ENCODE measurements around the gene WDR70.

The WDR70 gene

DNA sequence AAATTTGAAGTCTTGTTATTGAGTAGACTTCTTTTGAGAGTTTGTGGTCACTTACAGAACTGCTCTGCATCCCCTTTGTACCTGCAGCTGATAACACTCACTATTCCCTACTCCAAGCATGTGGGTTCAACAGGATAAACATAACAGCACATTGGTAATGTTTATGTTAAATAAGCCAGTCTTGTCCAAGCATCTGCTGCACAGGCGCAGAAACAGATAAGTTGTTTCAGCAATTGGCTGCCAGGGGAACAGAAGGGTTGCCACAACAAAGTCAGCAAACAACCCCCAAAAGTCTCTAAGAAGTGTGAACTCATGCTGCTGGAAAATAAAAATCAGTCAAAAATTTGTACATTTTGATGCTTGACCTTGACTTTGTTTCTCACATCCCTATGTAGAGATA, 286.2 kb downstream of the WDR70 start:
- H3K79me2 ChIP-seq (ENCODE audit: insufficient read depth, low read length), result no peaks in the 10 kb centered on the region
- H4K20me1 ChIP-seq (ENCODE audit: insufficient read depth, low read length, poor library complexity, severe bottlenecking), result no peaks in the 10 kb centered on the region
- no peaks in the 10 kb centered on the region for H3K27me3 ChIP-seq (ENCODE audit: insufficient read depth, low read length, poor library complexity, severe bottlenecking)
- H3K4me2 ChIP-seq (ENCODE audit: low read depth, low read length, poor library complexity, severe bottlenecking), result no peak overlapping the region
- no peak overlapping the region for H2AFZ ChIP-seq (ENCODE audit: low read length)
- no peaks in the 10 kb centered on the region for H3K36me3 ChIP-seq (ENCODE audit: insufficient read depth, low read length)
- H3K4me3 ChIP-seq (ENCODE audit: low read length, poor library complexity, severe bottlenecking), result no peak overlapping the region
- no peak overlapping the region for H3K9ac ChIP-seq (ENCODE audit: low read depth, low read length, poor library complexity, severe bottlenecking)
- TF ChIP-seq EZH2phosphoT487 (IDR thresholded peaks at IDR 0.05; ENCODE audit: borderline replicate concordance), result no peak
- TF ChIP-seq, protein P1, sequence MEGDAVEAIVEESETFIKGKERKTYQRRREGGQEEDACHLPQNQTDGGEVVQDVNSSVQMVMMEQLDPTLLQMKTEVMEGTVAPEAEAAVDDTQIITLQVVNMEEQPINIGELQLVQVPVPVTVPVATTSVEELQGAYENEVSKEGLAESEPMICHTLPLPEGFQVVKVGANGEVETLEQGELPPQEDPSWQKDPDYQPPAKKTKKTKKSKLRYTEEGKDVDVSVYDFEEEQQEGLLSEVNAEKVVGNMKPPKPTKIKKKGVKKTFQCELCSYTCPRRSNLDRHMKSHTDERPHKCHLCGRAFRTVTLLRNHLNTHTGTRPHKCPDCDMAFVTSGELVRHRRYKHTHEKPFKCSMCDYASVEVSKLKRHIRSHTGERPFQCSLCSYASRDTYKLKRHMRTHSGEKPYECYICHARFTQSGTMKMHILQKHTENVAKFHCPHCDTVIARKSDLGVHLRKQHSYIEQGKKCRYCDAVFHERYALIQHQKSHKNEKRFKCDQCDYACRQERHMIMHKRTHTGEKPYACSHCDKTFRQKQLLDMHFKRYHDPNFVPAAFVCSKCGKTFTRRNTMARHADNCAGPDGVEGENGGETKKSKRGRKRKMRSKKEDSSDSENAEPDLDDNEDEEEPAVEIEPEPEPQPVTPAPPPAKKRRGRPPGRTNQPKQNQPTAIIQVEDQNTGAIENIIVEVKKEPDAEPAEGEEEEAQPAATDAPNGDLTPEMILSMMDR (conservative IDR thresholded peaks at IDR 0.05; ENCODE audit: low read length), result no peak
- no peaks in the 10 kb centered on the region for H3K9me3 ChIP-seq (ENCODE audit: insufficient read depth, low read depth, low read length)
- H3K9me2 ChIP-seq (replicated peaks; ENCODE audit: low read depth, low read length), result no peaks in the 10 kb centered on the region
- no peaks in the 10 kb centered on the region for H3F3A ChIP-seq (ENCODE audit: low read depth)
- H3K4me1 ChIP-seq (ENCODE audit: insufficient read depth, low read length, poor library complexity, severe bottlenecking), result no peaks in the 10 kb centered on the region

DNA sequence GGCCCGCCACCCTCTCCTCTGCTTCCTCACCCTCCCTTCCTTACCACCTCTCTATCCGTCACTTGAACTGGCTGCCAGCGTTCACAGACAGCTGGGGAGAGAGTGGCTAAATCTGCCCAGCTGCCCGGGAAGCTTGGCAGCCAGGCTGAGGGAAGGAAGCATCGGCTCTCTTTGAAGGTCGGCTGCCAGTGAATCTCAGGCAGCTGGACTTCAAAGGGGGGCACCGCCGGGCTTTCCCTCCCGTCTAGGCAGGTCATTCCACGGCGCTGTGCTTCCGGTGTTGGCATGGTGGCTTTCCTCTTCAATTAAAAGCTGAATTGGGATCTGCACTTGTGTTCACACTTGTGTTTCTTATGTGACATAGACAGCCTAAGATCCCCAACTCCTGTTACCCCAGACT, 286.8 kb downstream of the WDR70 start:
- no peak overlapping the region for H2AFZ ChIP-seq (ENCODE audit: low read length)
- H3F3A ChIP-seq (ENCODE audit: low read depth), result no peaks in the 10 kb centered on the region
- no peaks in the 10 kb centered on the region for H3K9me2 ChIP-seq (replicated peaks; ENCODE audit: low read depth, low read length)
- no peak overlapping the region for H3K4me3 ChIP-seq (ENCODE audit: low read length, poor library complexity, severe bottlenecking)
- H3K27me3 ChIP-seq (ENCODE audit: insufficient read depth, low read length, poor library complexity, severe bottlenecking), result no peaks in the 10 kb centered on the region
- TF ChIP-seq, protein P1 (conservative IDR thresholded peaks at IDR 0.05; ENCODE audit: low read length), result no peak
- TF ChIP-seq EZH2phosphoT487 (IDR thresholded peaks at IDR 0.05; ENCODE audit: borderline replicate concordance), result no peak
- H3K9ac ChIP-seq (ENCODE audit: low read depth, low read length, poor library complexity, severe bottlenecking), result no peak overlapping the region
- no peak overlapping the region for H3K4me2 ChIP-seq (ENCODE audit: low read depth, low read length, poor library complexity, severe bottlenecking)
- no peaks in the 10 kb centered on the region for H4K20me1 ChIP-seq (ENCODE audit: insufficient read depth, low read length, poor library complexity, severe bottlenecking)
- H3K36me3 ChIP-seq (ENCODE audit: insufficient read depth, low read length), result no peaks in the 10 kb centered on the region
- no peaks in the 10 kb centered on the region for H3K4me1 ChIP-seq (ENCODE audit: insufficient read depth, low read length, poor library complexity, severe bottlenecking)
- H3K79me2 ChIP-seq (ENCODE audit: insufficient read depth, low read length), result no peaks in the 10 kb centered on the region
- H3K9me3 ChIP-seq (ENCODE audit: insufficient read depth, low read depth, low read length), result no peaks in the 10 kb centered on the region

DNA sequence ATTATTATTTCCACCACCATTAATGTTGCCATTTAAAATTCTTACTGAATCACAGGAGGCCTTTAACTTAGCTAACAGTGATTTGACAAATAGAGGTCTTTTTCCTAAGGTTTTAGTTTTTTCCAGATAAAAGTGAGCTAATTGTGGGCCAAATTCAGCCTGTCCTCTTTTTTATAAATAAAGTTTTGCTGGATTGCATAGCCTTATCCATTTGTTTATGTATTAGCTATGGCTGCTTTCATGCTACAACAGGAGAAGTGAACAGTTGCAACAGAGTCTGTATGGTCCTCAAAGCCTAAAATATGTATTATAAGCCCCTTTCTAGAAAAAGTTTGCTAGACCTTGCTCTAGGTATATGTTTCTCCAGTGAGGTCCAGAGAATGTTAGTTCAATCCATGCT, 288.3 kb downstream of the WDR70 start:
- Histone ChIP-seq H3K36me3 (ENCODE audit: insufficient read depth, low read length) (no peaks in the 10 kb centered on the region), H3K4me3 (ENCODE audit: low read length, poor library complexity, severe bottlenecking) (no peak overlapping the region), H3F3A (ENCODE audit: low read depth) (peaks cover under 1% of the 10 kb centered on the region; the same call in 1 of the 2 replicates), H3K4me1 (ENCODE audit: insufficient read depth, low read length, poor library complexity, severe bottlenecking) (peaks cover 8% of the 10 kb centered on the region), H3K27me3 (ENCODE audit: insufficient read depth, low read length, poor library complexity, severe bottlenecking) (no peaks in the 10 kb centered on the region), H4K20me1 (ENCODE audit: insufficient read depth, low read length, poor library complexity, severe bottlenecking) (no peaks in the 10 kb centered on the region), H3K9me3 (ENCODE audit: insufficient read depth, low read depth, low read length) (no peaks in the 10 kb centered on the region), H2AFZ (ENCODE audit: low read length) (no peak overlapping the region), H3K9ac (ENCODE audit: low read depth, low read length, poor library complexity, severe bottlenecking) (no peak overlapping the region), H3K4me2 (ENCODE audit: low read depth, low read length, poor library complexity, severe bottlenecking) (no peak overlapping the region), H3K79me2 (ENCODE audit: insufficient read depth, low read length) (no peaks in the 10 kb centered on the region), H3K9me2 (replicated peaks; ENCODE audit: low read depth, low read length) (no peaks in the 10 kb centered on the region)
- TF ChIP-seq EZH2phosphoT487 (IDR thresholded peaks at IDR 0.05; ENCODE audit: borderline replicate concordance), result no peak
- TF ChIP-seq, protein P1 (conservative IDR thresholded peaks at IDR 0.05; ENCODE audit: low read length), result no peak

All from Loucy (cell line).